Esophagus muscularis mucosa (tissue), 4 donors: ENCODE data around the gene EBF4. TPM values are rescaled to one million over a fixed set of nuclear protein-coding genes. Genes with fewer than 3 reads are reported as not detected.

Source experiments
- DNase-seq: peaks from one replicate; pipeline ENCODE4 v3.0.0-alpha.2; 2017; ENCODE audit errors: extremely low spot score
- H3K27ac ChIP-seq, 4 donors: fragments of 200-600 bp; sonication (generic); replicated peaks in 1 of 4; 1 replicate in 3 of 4; 2 replicates in 1 of 4; pipeline ENCODE4 v1.5.1; 2016 to 2019; ENCODE audit warnings: mild to moderate bottlenecking in 1 of 4
- H3K27me3 ChIP-seq, 4 donors: fragments of 200-600 bp; sonication (generic); one replicate each; pipeline versions ENCODE4 v1.5.1 to v1.6.0; 2016 to 2019
- H3K36me3 ChIP-seq, 4 donors: fragments of 200-600 bp; sonication (generic); one replicate each; pipeline ENCODE4 v1.5.1; 2016 to 2019
- H3K4me1 ChIP-seq, 4 donors: fragments of 200-600 bp; sonication (generic); one replicate each; pipeline ENCODE4 v1.5.1; 2016 to 2019
- H3K4me3 ChIP-seq, 4 donors: fragments of 200-600 bp; sonication (generic); 1 replicate in 2 of 4; 2 replicates in 2 of 4; pipeline ENCODE4 v1.5.1; 2016 to 2019; ENCODE audit warnings: mild to moderate bottlenecking in 4 of 4, moderate library complexity in 1 of 4
- H3K9me3 ChIP-seq, 4 donors: fragments of 200-600 bp; sonication (generic); 1 replicate in 3 of 4; 2 replicates in 1 of 4; pipeline ENCODE4 v1.5.1; 2016 to 2019
- CTCF ChIP-seq, 3 experiments: fragments of 200-600 bp in 2 of 3; fragments of 450-650 bp in 1 of 3; sonication (generic) in 2 of 3; IDR thresholded peaks; one replicate each; pipeline ENCODE4 v1.5.1; 2017 to 2019; ENCODE audit warnings: antibody characterized with exemption in 3 of 3, mild to moderate bottlenecking in 2 of 3, moderate library complexity in 1 of 3
- EP300 ChIP-seq: sonication (generic); formaldehyde crosslinking; IDR thresholded peaks from one replicate; pipeline ENCODE4 v1.6.1; 2017; ENCODE audit warnings: antibody characterized with exemption
- POLR2A ChIP-seq: fragments of 450-650 bp; IDR thresholded peaks from one replicate; pipeline ENCODE4 v1.6.1; 2017; ENCODE audit warnings: antibody characterized with exemption, moderate library complexity, mild to moderate bottlenecking, low read depth
- POLR2AphosphoS5 ChIP-seq, 2 donors: sonication (generic); formaldehyde crosslinking; IDR thresholded peaks; one replicate each; pipeline ENCODE4 v1.6.1; 2017; ENCODE audit warnings: antibody characterized with exemption in 2 of 2
- whole genome bisulfite sequencing: methylation state at CpG from one replicate; pipeline ENCODE4 v1.1.5; 2018; 5-methylcytosine and 5-hydroxymethylcytosine counted together
- intact Hi-C: fragments of 100-400 bp; cut with DNase I; formaldehyde crosslinking; loops from one replicate; pipeline ENCODE4 v1.15.1; 2023
- total RNA-seq, 4 donors: library from RNA; depleted of rRNA; stranded (reverse); fragments of >200 nt; gene quantifications; one replicate each; pipeline versions ENCODE4 v1.1.0 to v1.2.1, GENCODE V29; 2016

Gene EBF4
- total RNA-seq, 4 donors from 2014 or later = 23.7 to 46.7 (median 30.1) TPM

- peaks cover 0 to 10% (median 4%) of the 10 kb centered on the region in 4 donors for H3K9me3 ChIP-seq
- TF ChIP-seq POLR2AphosphoS5 (IDR thresholded peaks at IDR 0.05) = no peak
- no peak for TF ChIP-seq POLR2A
- TF ChIP-seq EP300 = no peak
- no peak for TF ChIP-seq CTCF (IDR thresholded peaks at IDR 0.05)
- no peak overlapping the region for H3K27ac ChIP-seq
- intact Hi-C loops = no loop called here
- no peak overlapping the region for H3K4me3 ChIP-seq
- 86% methylated on average over 10 of the region's 10 CpGs for WGBS
- no peak for DNase-seq
- no peaks in the 10 kb centered on the region for H3K36me3 ChIP-seq
- peaks cover 0 to 38% (median 4%) of the 10 kb centered on the region in 4 donors for H3K27me3 ChIP-seq
- H3K4me1 ChIP-seq = no peaks in the 10 kb centered on the region
Observed at GRCh38 chr20:2778602-2779321, 86.2 kb downstream of the EBF4 start.

GRCh38 chr20:2780948-2781347, 88.4 kb downstream of the EBF4 start:
- no peak for TF ChIP-seq POLR2A
- no peak for TF ChIP-seq POLR2AphosphoS5 (IDR thresholded peaks at IDR 0.05)
- TF ChIP-seq EP300 = no peak
- TF ChIP-seq CTCF (IDR thresholded peaks at IDR 0.05) = no peak
- no peaks in the 10 kb centered on the region for H3K4me1 ChIP-seq
- 48% methylated on average over 3 of the region's 3 CpGs for WGBS
- peaks cover 0 to 3% (median under 1%) of the 10 kb centered on the region in 4 donors for H3K9me3 ChIP-seq
- H3K4me3 ChIP-seq = no peak overlapping the region
- intact Hi-C loops = no loop called here
- H3K36me3 ChIP-seq = no peaks in the 10 kb centered on the region
- no peak for DNase-seq
- H3K27ac ChIP-seq = no peak overlapping the region
- H3K27me3 ChIP-seq = peaks cover 0 to 31% (median 4%) of the 10 kb centered on the region in 4 donors

- WGBS = 84% methylated on average over 6 of the region's 6 CpGs
- TF ChIP-seq CTCF (IDR thresholded peaks at IDR 0.05) = no peak
- TF ChIP-seq POLR2A = no peak
- TF ChIP-seq EP300 = no peak
- no peak for TF ChIP-seq POLR2AphosphoS5 (IDR thresholded peaks at IDR 0.05)
- no peak for DNase-seq
- Histone ChIP-seq H3K27ac (no peak overlapping the region), H3K27me3 (peaks cover 0 to 35% (median 0%) of the 10 kb centered on the region in 4 donors), H3K4me1 (no peaks in the 10 kb centered on the region), H3K9me3 (no peaks in the 10 kb centered on the region), H3K36me3 (no peaks in the 10 kb centered on the region), H3K4me3 (no peak overlapping the region)
- intact Hi-C loops = no loop called here
Observed at GRCh38 chr20:2783908-2784566, 91.5 kb downstream of the EBF4 start.

GRCh38 chr20:2793471-2793870, 100.9 kb downstream of the EBF4 start:
- no peaks in the 10 kb centered on the region for H3K9me3 ChIP-seq
- DNase-seq = no peak
- TF ChIP-seq POLR2A (no peak), CTCF (IDR thresholded peaks at IDR 0.05) (no peak), POLR2AphosphoS5 (IDR thresholded peaks at IDR 0.05) (no peak), EP300 (no peak)
- H3K4me1 ChIP-seq = no peaks in the 10 kb centered on the region
- H3K36me3 ChIP-seq = no peaks in the 10 kb centered on the region
- H3K27ac ChIP-seq = no peak overlapping the region
- H3K4me3 ChIP-seq = no peak overlapping the region
- peaks cover 0 to 68% (median 5%) of the 10 kb centered on the region in 4 donors for H3K27me3 ChIP-seq
- 88% methylated on average over 5 of the region's 6 CpGs for WGBS
- intact Hi-C loops = no loop called here
